GM20000 (cell line): ENCODE results near the gene ZDHHC1.
"Not testable (repeated sequence)": the region's sequence is repeated elsewhere in the genome, so short reads cannot be mapped to it uniquely, and the experiment has no call there.

Experiments used
- DNase-seq: peaks from one replicate; pipeline ENCODE4 v3.0.0; 2012; ENCODE audit warnings: low spot score
- CTCF ChIP-seq: IDR thresholded peaks from 2 replicates; pipeline ENCODE4 v1.5.1; 2012; ENCODE audit warnings: mild to moderate bottlenecking, control low read depth; ENCODE audit errors: extremely low read depth, missing control alignments

ZDHHC1 gene

DNA sequence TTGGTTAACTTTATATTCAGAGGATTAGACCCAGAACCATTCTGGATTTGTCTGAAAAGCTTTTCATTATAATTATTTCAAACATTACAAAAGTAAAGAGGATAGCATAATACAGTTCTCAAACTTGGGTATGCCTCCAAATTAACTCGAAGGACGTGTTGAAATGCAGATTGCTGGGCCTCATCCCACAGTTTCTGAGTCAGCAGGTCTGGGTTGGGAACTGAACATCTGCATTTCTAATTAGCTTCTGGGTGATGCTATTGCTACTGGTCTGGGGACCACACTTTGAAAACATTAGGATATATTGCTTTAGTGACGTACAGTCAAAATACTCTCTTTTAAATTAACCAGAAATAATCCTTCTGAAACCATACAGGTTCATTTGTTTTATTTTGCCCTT lies 33.0 kb downstream of the ZDHHC1 start:
- no peak for DNase-seq
- TF ChIP-seq CTCF: no peak

DNA sequence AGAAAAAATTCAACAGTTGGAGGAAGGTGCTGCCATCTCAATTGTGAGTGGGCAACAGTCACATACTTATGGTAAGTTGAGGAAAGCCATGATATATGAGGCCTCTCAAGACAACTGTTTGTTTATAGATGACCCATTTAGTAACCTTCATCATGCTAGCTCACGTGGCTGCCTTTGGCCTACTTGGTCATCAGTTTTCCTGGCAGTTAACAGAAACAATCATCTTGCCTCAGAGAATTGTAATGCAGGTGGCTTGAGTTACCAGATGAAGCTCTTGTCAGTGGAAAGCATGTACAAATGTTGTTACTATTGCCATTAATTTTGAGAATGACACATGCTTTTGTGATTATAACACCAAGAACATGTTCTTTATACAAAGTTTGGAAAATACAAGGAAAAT lies 37.6 kb downstream of the ZDHHC1 start:
- TF ChIP-seq CTCF: no peak
- no peak for DNase-seq

DNA sequence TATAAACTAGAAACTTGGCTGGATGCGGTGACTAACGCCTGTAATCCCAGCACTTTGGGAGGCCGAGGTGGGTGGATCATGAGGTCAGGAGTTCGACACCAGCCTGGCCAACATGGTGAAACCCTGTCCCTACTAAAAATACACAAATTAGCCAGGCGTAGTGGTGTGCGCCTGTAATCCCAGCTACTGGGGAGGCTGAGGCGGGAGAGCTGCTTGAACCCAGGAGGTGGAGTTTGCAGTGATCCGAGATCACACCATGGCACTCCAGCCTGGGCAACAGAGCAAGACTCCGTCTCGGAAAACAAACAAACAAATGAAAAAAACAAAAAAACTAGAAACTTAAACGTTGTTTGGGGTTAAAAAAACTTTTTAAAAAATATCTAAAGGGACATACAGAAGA lies 40.3 kb downstream of the ZDHHC1 start:
- DNase-seq: not testable (repeated sequence)

GRCh38 chr16:67372664-67373063 lies 43.6 kb downstream of the ZDHHC1 start:
- TF ChIP-seq CTCF: no peak
- DNase-seq: no peak

GRCh38 chr16:67370661-67371060 lies 45.6 kb downstream of the ZDHHC1 start:
- no peak for DNase-seq
- TF ChIP-seq CTCF: no peak

- TF ChIP-seq CTCF: no peak
- no peak for DNase-seq
Observed at GRCh38 chr16:67364600-67365235, 51.6 kb downstream of the ZDHHC1 start.

- no peak for TF ChIP-seq CTCF
- no peak for DNase-seq
Observed at GRCh38 chr16:67361038-67361437, 55.2 kb downstream of the ZDHHC1 start.

- not testable (repeated sequence) for DNase-seq
Observed at GRCh38 chr16:67359540-67360269, 56.6 kb downstream of the ZDHHC1 start.
